AG04450 (cell line): ENCODE results near the gene LIX1L. TPM values are rescaled to one million over a fixed set of nuclear protein-coding genes. Genes with fewer than 3 reads are reported as not detected.

ENCODE experiments used
- CTCF ChIA-PET: fragments of 300-600, 350-600 bp; formaldehyde crosslinking; extraction: SDS; loops from one replicate; lab custom pipeline; 2022; ENCODE audit warnings: antibody characterized with exemption, inconsistent platforms; lab: Charles Lee
- POLR2A ChIA-PET: fragments of 350-600 bp; formaldehyde crosslinking; extraction: SDS; loops from one replicate; lab custom pipeline; 2021; ENCODE audit warnings: antibody characterized with exemption, inconsistent platforms; lab: Yijun Ruan, JAX
- DNase-seq: peaks from one replicate; pipeline ENCODE4 v3.0.0-alpha.2; 2011; ENCODE audit warnings: low read depth, low spot score
- H3K27ac ChIP-seq: one replicate; pipeline ENCODE4 v1.5.1; 2012; ENCODE audit warnings: low read depth, low read length, control low read depth
- H3K27me3 ChIP-seq: one replicate; pipeline ENCODE4 v1.6.0; 2012; ENCODE audit warnings: low read length; ENCODE audit not compliant: control insufficient read depth, insufficient read depth
- H3K4me3 ChIP-seq: 2 replicates; pipeline ENCODE4 v1.5.1; 2011; ENCODE audit warnings: mild to moderate bottlenecking, low read depth, low read length, control low read depth
- H3K9me3 ChIP-seq: 2 replicates; pipeline ENCODE4 v1.5.1; 2012; ENCODE audit warnings: low read length; ENCODE audit not compliant: control insufficient read depth, insufficient read depth
- CTCF ChIP-seq: IDR thresholded peaks from 2 replicates; pipeline ENCODE4 v1.5.1; 2011; ENCODE audit warnings: low read depth, low read length, control low read depth, inconsistent platforms
- polyA plus RNA-seq: library from polyadenylated mRNA; depleted of rRNA; stranded (reverse); fragments of >200 nt; gene quantifications from 2 replicates; pipeline ENCODE4 v1.2.3, GENCODE V29; 2011

Gene LIX1L
- polyA plus RNA-seq, 1 experiment = 47.2 TPM

- no peaks in the 10 kb centered on the region for H3K9me3 ChIP-seq
- no peaks in the 10 kb centered on the region for H3K27me3 ChIP-seq
- POLR2A ChIA-PET = interaction anchor here (0.9 to 2.5 kb wide), 7 partner anchors 12 to 46 kb away, joined by 4 to 25 read pairs (median 8); partner anchors contain the start of genes NUDT17, PEX11B, PIAS3 and RBM8A
- CTCF ChIA-PET = interaction anchor here (0.7 to 5.1 kb wide), 26 partner anchors 10 to 152 kb away, joined by 3 to 133 read pairs (median 10); partner anchors contain the start of genes ANKRD34A, ITGA10, NUDT17 and PEX11B
- no peak for TF ChIP-seq CTCF
- H3K4me3 ChIP-seq = no peak overlapping the region
- H3K27ac ChIP-seq = peak overlapping the region; percentile 99
- DNase-seq = no peak
Observed at GRCh38 chr1:145891143-145891542, 66.7 kb downstream of the LIX1L start.

GRCh38 chr1:145889722-145890121 is 68.1 kb downstream of the LIX1L start:
- Histone ChIP-seq H3K9me3 (no peaks in the 10 kb centered on the region), H3K4me3 (no peak overlapping the region), H3K27me3 (no peaks in the 10 kb centered on the region), H3K27ac (no peak overlapping the region)
- ChIA-PET POLR2A (no interaction called here), CTCF (interaction anchor here (5.1 kb wide), 1 partner anchor 19 kb away, joined by 133 read pairs; the partner anchor contains the start of gene ITGA10)
- DNase-seq = no peak
- no peak for TF ChIP-seq CTCF

GRCh38 chr1:145887631-145888030 is 70.2 kb downstream of the LIX1L start:
- H3K9me3 ChIP-seq = no peaks in the 10 kb centered on the region
- POLR2A ChIA-PET = interaction anchor here (0.5 kb wide), 1 partner anchor 31 kb away, joined by 4 read pairs; the partner anchor contains the start of gene PEX11B
- TF ChIP-seq CTCF = no peak
- H3K4me3 ChIP-seq = no peak overlapping the region
- no peak for DNase-seq
- H3K27ac ChIP-seq = no peak overlapping the region
- CTCF ChIA-PET = interaction anchor here (1.2 kb wide), 1 partner anchor 22 kb away, joined by 3 read pairs; the partner anchor contains the start of gene ITGA10
- no peaks in the 10 kb centered on the region for H3K27me3 ChIP-seq

GRCh38 chr1:145886816-145887215 is 71.0 kb downstream of the LIX1L start:
- DNase-seq = no peak
- Histone ChIP-seq H3K9me3 (no peaks in the 10 kb centered on the region), H3K27me3 (no peaks in the 10 kb centered on the region), H3K4me3 (no peak overlapping the region), H3K27ac (no peak overlapping the region)
- TF ChIP-seq CTCF = no peak
- ChIA-PET POLR2A (interaction anchor here (0.6 to 2.4 kb wide), 3 partner anchors 27 to 41 kb away, joined by 3 to 10 read pairs (median 5); partner anchors contain the start of genes NUDT17 and PIAS3), CTCF (interaction anchor here (1.2 kb wide), 1 partner anchor 23 kb away, joined by 3 read pairs; the partner anchor contains the start of gene ITGA10)

- peak overlapping the region; percentile 73 for H3K4me3 ChIP-seq
- no peak for DNase-seq
- no peaks in the 10 kb centered on the region for H3K9me3 ChIP-seq
- ChIA-PET CTCF (no interaction called here), POLR2A (interaction anchor here (0.6 to 2.4 kb wide), 4 partner anchors 27 to 152 kb away, joined by 3 to 10 read pairs (median 4); partner anchors contain the start of genes NUDT17 and PIAS3)
- no peak overlapping the region for H3K27ac ChIP-seq
- no peaks in the 10 kb centered on the region for H3K27me3 ChIP-seq
- no peak for TF ChIP-seq CTCF
Observed at GRCh38 chr1:145886390-145886789, 71.4 kb downstream of the LIX1L start.
